ENCODE data around the gene CA12.
A peak's percentile ranks its signal among the peaks of the same experiment; 100 is the strongest.
"Not testable (repeated sequence)": the region's sequence is repeated elsewhere in the genome, so short reads cannot be mapped to it uniquely, and the experiment has no call there.

The CA12 gene

DNA sequence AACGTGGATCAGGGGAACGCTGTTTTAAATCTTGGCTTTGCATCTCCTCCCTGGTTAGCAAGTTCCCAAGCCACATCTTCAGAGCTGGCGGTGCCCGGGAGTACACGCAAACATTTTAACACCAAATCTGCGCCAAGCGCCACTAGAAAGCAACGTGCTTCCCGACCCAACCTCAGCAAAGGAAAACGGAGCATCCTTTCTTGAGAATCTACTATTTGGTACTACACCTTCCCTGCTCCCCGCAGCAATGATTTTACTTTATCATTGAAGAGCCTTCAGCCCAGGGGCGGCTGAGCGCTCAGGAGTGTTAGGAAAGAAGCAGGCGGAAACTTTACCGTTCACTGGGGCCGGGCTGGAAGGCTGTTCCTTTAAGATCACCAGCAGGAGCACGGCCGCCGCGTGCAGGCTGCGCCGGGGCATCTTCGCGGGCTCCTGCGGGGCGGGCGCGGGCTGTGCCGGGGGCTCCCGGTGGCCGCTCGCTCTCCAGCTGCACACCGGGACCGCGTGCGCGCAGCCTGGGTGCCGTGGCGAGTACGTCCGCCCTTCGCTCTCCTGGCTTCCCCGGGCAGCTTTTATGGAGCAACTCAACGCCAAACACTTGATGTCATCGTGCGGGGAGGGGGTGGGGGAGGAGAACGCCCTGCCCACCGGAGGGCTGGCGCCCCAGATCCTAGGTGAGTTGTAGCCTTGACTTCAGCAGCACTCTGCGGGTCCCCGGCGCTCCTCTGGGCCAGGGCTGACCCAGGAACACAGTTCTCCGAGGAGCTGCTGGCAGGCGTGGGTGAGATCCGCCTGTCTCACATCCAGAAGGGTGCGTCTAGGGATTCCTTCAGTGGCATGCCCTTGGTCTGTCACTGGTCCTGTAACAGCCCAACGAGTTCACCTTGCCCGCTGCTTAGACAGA, at the start of gene CA12:
Gene CA12, minus strand, starts transcription at position 546 of the 904 bp plus-strand sequence. Its CDS starts 126 bp downstream, at position 420.
- DNase-seq = peak; percentile 37

DNA sequence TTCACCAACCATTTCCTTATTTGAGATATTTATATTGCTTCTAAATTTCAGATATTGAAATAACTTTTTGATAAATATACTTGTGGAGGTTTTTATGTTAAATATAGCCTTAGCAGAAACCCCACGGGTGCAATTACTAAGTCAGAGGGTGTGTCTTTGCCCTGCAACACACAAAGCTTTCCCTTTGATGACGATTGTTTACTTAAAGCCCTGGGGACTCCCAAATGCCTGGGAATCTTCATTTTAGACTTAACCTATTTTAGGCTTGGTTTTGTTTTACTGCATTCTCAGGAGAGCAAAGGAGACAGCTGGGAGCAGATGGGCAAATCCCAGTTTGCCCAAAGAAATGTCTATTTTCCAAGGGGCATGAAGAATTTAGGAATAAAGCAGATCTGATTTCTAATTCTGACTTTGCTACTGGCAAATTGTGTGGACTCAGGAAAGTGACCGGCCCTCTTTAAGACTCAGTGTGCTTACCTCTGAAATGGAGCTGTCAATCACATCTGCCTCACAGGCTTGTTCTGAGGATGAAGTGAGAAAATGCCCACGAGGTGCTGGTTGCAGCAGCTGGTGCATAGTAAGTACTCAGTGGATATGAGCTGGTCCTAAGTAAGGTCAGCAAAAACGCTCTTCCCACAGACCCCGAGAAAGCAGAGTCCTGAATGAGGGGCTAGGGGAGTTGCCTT, 49.3 kb upstream of the CA12 start:
- DNase-seq = no peak

DNA sequence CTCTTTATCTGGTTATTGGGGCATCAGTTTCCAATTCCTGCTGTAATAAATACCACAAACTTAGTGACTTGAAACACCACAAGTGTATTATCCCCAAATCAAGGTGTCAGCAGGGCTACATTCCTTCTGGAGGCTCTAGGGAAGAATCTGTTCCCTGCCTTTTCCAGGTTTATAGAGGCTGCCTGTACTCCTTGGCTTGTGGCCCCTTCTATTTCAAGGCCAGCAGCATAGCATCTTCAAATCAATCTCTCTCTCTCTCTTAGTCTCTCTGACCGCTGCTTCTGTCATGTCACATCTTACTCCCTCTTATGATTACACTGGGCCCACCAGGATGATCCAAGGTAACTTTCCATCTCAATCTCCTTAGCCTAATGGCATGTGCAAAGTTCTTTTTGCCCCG, 44.9 kb upstream of the CA12 start:
- DNase-seq = no peak

DNA sequence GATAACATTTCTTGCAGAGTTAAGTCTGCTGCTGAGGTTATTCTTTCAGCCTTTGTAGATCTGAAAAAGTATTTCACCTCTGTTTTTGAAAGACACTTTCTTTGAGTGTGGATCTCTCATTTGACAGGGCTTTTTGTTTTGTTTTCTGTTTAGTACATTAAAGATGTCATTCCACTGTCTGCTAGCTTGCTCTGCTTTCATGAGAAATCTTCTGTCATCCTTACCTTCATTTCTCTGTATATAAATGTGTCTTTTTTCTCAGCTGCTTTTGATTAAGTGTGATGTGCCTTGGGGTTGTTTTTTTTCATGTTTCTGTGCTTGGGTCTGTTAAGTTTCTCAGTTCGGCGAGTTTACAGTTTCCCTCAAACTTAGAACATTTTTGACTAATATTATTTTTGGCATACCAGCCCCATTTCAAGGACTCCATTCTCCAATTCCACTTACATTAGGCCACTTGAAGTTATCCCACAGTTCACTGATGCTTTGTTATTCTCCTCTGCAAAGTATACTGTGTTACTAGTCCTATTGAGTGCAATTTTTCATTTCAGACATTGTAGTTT, 43.9 kb upstream of the CA12 start:
- DNase-seq = no peak

DNA sequence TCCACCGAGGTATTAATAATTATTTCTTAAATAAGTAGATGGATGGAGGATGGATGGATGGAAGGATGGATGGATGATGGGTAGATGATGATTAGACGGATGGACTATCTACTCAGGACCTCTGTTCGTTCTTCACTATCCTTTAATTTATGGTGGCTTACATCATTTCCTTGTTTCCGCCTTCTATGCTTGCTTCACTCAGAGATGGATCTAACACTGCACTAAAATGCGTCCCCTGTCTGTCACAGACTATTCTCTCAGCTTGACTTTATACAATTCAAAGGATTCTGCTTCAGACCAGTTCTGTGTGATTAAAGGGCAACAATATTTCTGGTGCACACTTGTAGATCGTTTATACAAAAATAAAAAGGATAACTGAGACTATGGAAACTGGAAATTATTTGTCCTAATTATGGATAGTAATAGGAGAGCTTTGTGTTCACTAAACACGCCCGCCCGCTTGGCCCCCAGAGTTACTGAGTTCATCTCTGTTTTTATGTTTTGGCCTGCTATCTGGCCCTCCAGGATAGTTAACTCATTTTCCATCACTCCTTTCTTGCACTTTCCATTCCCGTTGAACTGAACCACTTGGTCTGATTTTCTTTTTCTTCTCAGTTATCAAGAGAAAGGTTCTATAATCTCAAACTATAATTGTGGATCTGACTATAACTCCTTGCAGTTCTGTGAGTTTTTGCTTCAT, 41.4 kb upstream of the CA12 start:
- no peak for DNase-seq

DNA sequence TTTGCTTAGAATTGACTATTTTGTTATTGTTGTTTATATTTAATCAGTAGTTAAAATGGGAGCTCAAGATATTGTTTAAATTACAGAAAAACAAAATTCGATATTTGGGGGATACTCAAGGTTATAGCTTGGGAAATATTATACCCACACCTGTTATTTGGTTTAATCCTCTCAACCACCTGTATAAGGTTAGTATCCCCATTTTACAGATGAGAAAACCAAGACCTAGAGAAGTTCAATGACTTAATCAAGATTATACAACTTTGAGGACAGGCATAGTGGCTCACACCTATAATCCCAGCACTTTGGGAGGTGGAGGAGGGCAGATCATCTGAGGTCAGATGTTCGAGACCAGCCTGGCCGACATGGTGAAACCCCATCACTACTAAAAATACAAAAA, 39.8 kb upstream of the CA12 start:
- DNase-seq = no peak

DNA sequence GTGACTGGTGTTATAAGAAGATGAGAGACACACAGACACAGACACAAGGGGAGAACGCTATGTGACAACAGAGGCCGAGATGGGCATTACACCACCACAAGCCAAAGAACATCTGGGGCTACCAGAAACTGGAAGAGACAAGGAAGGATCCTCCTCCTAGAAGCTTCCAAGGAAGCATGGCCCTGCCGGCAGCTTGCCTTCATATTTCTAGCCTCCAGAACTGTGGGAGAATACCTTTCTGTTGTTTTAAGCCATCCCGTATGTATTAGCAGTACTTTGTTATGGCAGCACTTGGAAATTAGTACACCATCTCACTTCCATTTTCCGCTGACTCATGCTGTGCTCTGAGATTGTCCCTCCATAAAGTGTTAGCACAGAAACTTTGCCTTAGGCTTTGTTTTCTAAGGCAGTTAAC, 38.7 kb upstream of the CA12 start:
- no peak for DNase-seq

DNA sequence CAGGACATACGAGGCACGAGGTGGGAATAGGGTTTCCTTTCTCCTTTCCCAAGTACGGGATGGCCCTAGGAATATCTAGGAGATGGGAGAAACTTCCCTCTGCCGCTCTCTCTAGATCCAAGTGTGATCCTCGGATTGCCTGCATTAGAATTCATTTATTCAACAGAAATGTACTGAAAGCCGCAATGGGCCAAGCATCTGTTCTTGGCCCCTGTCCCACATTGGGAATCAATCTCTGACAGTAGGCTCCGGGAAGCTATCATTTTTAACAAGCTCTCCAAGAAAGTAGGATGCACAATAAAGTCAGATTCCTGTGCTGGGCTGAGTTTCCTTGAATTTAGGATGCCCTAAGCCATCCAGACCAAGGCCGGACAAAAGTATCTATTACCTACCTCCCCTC, 37.2 kb upstream of the CA12 start:
- DNase-seq = no peak

DNA sequence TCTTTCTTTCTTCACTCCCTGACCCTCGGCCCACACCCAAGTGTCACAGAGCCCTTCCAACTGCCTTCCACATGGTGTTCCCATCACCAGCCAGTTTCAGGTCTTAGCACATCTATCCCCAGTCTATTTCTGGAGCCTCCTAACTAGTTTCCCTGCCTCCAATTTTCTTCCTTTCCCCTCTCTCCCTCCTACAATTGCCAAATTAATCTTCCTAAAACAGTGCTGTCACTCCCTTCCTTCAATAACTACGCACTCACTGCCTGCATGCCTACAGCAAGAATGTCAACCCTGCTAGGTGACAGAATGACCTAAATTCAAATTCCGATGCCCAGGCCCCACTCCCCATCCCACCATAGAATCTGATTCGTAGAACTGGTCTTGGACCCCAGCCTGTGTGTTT, 36.1 kb upstream of the CA12 start:
- DNase-seq = no peak

DNA sequence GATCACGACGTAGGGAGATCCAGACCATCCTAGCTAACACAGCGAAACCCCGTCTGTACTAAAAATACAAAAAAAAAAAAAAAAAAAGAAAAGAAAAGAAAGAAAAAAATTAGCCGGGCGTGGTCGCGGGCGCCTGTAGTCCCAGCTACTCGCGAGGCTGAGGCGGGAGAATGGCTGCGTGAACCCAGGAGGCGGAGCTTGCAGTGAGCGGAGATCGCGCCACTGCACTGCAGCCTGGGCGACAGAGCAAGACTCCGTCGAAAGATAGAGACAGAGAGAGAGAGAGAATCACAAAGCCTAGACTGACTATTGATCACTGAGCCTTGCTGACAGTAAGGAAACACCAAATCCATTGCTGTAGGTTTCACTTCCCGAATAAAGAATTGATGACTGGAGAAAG, 35.6 kb upstream of the CA12 start:
- not testable (repeated sequence) for DNase-seq

DNA sequence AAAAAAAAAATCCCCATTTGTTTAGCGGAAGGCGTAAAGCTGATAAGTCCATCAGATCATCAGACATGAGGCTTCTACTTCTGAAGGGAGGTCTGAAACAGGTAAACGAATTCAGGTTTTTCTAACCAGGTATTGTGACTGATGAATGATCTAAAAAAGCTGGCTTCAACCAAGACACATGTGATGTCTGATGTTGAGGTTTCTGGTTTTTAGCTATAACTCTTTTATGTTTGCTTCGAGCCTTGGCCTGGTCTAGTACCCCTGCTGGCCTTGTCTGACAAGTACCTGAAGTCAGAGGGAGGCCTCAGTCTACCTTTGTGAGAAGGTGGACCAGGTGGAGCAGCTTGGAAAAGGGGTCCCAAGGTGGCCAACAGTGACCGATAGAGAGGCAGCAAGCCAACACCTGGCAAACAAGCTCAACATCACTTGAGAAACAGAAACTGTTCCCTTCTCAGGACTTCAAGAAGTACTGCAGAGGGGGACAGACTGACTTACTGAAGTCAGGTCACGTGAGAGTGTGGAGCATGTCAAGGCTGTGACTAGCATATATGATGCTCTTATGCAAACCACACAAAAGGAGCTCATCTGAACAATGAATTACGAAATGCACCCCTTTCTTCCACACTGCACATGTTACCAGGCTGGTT, 33.0 kb upstream of the CA12 start:
- no peak for DNase-seq

DNA sequence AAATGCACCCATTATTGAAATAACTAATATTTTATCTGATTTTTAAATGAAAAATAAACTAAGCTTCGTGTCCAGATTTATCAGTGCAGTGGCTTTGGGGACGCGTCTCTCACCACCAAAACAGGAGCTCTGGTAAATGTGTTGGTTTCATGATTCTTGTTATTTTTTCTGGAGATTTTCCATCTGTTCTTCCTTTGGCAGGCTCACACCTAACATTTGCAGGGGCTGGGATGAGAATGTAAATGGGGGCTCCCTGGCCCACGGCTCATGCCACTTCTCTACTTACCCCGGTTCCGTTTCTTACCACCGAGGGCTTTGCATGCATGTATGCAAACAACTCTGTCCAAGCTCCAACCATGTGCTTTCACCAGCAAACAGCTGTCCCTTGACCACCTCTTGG, 30.9 kb upstream of the CA12 start:
- no peak for DNase-seq

DNA sequence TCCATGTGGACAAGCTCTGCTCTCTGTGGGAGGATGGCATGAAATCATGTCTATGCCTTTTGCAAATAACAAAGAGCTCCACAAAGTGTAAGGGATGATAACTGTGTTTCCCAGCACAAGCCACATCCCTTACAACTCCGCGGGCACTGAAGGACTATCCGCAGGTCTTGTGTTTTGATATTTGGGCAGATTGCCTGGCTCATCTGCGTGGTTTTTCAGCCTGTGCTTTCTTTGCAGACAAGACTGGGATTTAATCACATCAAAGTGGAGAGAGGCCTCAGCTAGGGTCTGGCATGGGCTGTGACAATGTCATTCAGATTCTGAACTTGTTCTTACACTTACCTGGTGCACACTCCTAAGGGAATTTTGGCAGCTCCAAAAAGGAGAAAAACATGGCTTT, 30.2 kb upstream of the CA12 start:
- DNase-seq = no peak

DNA sequence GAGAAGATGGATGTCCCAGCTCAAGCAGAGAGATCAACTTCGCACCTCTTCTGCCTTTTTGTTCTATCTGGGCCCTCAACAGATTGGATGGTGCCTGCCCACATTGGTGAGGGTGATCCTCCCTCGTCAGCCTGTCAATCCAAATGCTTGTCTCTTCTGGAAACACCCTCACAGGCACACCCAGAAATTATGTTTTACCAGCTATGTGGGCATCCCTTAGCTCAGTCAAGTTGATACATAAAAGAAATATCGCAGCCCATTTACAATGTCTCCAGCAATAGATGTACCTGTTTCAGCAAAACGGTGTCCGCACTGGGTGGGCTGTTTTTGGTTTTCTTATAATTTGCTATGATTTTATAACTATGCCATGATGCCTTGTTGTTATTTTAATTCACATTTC, 27.5 kb upstream of the CA12 start:
- no peak for DNase-seq

DNA sequence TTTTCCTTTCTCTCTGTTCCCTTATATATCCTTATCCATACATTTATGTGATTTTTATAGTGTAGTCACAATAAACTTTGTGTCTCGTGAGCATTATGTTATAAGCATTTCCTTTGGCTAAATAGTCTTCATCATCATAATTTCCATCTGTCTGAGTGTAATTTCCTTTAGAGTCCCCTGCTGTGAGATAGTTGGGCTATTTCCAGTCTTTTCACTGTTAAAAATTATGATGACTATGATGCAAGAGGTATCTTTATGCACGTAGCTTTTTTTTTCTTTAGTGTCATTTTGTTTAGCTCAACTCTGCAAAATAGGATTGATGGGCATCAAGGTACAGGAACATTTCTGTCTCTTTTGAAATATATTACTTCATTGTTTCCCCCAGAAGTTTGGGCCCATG, 26.9 kb upstream of the CA12 start:
- no peak for DNase-seq

DNA sequence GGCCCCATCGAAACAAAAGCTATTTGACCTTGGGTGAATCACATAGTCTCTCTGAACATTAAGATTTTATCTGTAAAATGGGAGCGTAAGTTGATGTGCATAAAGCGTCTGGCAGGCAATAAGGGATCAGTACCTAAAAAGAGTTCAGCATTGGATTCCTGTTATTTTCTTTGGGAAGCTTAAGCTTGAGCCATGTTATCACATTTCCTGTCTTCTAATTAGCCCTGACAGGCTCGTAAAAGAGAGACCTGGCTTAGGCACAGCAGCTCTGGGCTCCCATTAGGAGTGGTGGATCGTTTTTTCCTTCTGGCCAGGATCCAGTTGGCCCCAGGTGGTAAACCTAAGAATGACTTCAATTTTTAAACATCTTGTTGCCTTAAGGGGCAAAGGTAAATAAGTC, 26.0 kb upstream of the CA12 start:
- DNase-seq = peak; percentile 86

DNA sequence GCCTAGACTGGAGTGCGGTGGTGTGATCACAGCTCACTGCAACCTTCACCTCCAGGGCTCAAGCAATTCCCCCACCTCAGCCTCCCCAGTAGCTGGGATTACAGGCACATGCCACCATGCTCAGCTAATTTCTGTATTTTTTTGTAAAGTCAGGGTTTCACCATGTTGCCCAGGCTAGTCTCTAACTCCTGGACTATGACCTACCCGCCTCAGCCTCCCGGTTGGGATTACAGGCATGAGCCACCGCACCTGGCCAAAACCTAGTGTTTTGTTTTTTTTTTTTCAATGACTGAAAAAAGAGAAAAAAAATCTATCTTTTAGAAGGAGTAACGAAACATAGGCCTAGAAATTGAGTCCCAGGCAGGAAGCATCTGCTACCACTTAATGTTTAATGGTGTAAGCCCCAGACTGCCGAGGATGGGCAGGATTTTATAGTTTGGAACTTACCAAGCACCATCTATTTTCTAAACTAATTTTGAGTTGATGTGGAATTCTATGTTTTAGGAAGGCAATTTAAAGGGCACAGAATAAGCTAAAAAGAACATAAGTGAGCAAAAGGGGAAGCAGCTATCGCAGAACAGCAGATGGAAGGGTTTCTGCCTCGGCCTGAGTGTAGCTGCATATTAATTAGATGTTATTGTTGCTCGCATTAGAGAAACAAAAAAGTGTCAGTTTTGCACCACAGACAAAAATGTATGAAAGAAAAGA, 24.2 kb upstream of the CA12 start:
- no peak for DNase-seq

DNA sequence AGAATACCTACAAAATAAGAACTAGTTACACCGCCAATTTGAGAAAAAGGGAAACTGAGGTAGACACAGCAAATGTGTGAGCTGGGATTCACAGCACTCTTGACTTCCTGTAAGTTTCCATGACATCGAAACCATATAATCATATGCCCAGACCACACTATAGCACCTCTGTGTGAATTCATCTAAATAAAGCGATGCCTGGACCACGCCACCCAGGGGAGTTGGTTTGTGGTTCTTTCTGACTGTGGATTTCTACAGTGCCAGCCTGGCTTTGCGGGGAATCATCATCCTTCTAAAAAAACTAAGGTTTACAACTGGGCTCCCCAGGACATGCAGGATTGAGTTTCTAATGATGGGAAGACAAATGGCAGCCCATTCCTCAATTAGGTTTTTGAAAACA, 23.5 kb upstream of the CA12 start:
- no peak for DNase-seq

DNA sequence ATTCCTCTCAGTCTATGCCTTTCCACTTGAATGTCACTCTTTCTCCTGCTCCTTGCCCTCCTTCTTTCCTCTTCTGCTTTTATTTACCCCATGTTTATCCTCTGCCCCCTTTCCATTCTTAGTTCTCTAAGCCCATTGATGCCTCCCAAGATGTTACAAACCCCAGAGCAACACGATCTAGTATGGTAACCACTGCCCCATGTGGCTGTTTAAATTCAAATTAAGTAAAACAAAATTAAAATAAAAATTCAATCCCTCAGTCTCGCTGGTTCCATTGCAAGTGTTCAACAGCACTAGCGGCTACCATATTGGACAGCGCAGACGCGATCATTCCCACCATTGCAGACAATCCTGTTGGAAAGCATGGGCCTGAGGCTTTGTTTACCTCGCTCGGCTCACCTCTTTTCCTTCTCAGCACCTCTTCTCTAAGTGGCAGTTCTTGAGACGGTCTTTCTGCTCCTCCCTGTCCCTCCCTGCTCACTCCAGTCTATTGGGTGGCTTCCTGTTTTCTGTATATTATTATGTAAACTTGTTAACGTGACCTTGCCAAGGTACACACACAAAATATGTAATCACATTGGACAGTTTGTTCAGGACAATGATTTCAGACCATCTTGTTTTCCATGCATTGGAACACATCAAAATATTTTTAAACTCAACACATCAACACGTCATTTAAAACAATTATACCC, 21.8 kb upstream of the CA12 start:
- DNase-seq = no peak

DNA sequence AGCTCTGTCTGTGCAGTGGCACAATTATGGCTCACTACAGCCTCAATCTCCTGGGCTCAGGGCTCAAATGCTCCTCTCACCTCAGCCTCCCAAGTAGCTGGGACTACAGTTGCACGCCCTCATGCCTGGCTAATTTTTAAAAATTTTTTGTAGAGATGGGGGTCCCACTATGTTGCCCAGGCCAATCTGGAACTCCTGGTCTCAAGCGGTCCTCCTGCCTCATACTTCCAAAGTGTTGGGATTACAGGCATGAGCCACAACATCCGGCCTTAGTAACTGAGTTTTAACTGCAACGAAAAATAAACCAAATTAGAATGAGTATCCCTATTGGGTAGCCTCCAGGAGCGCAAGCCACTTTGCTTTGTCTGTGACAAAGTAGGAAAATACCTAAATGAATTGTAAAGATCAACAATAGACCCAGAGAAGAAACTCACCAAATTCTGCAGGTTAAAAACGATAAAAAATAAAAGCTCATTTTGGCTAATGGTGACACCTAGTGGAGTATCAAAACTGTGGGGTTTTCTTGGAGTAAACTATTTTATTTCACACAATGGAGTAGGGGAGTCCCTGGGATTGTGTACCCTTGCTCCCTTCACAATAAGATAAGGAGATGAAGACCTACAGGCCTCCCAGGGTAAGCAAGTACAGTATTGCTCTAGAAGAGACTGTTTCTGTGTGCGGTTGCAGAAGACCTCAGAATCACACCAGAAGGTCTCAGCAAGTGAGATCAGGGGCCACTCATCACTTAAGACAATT, 21.0 kb upstream of the CA12 start:
- peak; percentile 70 for DNase-seq
